GM12872 (cell line): Measurements from ENCODE around the gene NT5C.

Experiments used
- TF ChIP-seq, protein P1 (sequence below): IDR thresholded peaks from 3 replicates; pipeline ENCODE4 v1.5.1; 2011; ENCODE audit warnings: low read depth, mild to moderate bottlenecking, low read length, moderate library complexity; ENCODE audit not compliant: insufficient read depth

NT5C gene

DNA sequence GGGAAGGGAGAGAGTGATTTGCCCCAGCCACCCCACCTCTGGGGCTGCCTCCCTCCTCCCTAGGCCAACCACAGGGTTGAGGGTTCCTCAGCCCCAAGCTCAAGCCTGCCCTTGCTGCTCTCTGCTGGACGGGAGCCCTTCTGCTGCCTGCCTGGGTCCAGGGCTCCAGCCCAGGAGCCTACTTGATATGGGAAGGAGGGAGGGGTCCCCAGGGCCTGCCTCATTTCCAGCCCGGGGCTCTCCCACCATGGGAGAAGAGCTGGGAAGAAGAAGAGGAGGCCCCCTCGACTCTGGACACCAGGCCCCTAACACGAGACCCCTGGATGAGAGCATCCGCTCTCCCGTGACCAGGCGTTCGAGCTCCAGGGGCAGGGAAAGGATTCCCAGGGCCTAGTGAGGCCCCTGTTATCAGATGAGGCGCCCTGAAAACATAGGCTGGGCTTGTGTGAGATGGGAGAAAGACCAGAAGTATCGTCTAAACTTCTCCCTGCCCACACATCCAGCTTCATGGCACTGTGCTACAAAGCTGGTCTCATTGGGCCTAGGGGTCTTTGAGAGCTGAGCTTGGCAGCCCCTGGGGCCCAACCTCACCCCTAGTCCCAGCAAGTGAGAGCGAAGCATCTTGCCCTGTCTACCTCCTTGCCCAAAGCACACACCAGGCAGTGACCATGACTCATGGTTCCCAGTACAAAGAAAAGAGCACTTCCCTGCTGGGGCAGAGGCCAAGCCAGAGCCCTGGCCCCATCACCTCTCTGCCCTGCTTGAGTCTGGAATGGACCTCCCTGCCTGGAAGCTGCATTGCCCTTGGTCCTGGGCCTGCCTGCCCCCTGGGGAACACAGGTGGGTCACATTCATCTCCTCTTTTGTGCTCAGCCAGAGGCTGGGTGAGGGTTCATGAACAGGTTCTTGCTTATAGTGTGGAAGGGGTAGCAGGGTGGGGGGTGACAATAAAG lies 42.8 kb downstream of the NT5C start:
- TF ChIP-seq, protein P1, sequence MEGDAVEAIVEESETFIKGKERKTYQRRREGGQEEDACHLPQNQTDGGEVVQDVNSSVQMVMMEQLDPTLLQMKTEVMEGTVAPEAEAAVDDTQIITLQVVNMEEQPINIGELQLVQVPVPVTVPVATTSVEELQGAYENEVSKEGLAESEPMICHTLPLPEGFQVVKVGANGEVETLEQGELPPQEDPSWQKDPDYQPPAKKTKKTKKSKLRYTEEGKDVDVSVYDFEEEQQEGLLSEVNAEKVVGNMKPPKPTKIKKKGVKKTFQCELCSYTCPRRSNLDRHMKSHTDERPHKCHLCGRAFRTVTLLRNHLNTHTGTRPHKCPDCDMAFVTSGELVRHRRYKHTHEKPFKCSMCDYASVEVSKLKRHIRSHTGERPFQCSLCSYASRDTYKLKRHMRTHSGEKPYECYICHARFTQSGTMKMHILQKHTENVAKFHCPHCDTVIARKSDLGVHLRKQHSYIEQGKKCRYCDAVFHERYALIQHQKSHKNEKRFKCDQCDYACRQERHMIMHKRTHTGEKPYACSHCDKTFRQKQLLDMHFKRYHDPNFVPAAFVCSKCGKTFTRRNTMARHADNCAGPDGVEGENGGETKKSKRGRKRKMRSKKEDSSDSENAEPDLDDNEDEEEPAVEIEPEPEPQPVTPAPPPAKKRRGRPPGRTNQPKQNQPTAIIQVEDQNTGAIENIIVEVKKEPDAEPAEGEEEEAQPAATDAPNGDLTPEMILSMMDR: no peak

DNA sequence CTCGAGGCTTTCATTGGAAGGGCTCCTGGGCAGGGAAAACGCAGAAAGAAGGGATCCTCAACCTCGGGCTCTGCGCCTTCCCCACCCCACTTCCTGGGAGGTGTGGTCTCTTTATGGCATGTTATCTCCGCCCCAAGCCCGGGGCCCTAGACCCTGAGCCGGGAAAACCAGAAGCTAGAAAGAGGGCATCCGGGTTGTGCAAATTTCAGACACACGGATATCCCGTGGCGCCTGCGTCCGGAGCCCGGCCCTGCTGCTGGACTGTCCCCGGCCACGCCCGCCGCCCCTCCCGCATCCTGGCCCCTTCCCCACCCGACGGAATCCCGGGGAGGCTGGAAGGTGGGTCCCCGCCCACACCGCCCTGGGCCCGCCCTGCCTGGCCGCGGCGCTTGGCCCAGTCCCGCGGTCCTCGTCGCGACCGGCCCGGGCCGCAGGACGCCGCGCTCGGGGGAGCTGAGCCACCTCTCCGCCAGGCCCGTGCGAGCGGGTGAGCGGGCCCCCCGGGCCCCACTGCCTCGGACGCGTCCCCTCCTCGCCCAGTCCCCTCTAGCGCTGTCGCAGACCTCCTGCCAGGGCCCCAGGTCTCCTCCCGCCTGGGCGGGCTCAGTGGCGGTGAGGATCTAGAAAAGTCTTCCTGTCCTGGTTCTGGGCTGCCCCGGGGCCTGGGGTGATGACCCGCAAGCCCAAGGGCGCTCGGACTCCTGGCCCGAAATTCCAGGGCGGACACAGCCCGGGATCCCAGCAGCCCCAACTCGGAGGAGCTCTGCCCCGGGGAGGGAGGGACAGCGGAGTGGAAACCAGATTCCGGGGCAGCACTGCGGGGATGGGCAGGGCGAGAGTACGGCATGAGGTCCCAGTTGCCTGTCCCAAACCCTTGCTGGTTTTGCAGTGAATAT lies 43.7 kb downstream of the NT5C start, which contains the start of gene SLC16A5:
Gene SLC16A5 (plus strand): TSS at position 397 of the 896 bp plus-strand sequence. CDS start 5,683 bp downstream, outside the sequence.
- TF ChIP-seq, protein P1: no peak

DNA sequence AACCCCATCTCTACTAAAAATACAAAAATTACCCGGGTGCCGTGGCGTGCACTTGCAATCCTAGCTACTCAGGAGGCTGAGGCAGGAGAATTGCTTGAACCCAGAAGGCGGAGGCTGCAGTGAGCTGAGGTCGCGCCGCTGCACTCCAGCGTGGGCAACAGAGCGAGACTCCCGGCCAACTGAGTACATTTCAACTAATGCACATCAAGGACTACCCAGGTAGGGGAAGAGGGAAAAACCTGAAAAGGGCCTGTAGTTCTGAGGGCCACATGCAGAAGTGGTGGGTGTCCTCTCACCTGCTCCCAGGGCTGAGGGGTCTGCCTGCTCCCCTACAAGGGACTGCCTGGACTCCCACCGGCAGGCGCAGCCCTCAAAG lies 44.4 kb downstream of the NT5C start:
- TF ChIP-seq, protein P1: no peak

DNA sequence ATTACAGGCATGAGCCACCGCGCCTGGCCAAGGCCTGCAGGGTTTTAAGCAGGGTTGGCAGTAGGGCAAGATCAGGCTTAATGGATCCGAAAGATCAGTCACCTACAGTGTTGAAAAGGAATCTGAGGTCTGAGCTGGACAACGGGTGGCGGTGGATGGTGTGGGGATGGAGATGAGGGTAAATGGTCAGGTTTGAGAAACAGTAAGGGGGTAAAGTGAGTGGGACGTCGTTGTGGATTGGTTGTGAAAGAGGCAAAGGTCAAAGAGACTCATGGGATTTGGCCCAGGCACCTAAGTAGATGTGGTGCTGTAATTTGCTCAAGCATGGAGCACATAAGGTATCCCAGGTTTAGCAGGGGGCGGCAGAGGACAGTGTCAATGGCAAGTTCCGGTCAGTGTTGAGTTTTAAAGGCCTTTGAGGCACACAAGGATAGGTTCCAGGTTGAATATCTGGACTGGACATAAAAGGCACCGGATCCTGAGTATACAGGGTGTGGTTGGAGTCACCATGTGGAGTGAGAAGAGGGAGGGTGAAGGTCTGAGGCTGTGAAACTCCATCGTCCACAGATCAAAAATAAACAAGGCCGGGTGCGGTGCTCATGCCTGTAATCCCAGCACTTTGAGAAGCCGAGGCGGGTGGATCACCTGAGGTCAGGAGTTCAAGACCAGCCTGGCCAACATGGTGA lies 44.9 kb downstream of the NT5C start:
- TF ChIP-seq, protein P1: no peak

DNA sequence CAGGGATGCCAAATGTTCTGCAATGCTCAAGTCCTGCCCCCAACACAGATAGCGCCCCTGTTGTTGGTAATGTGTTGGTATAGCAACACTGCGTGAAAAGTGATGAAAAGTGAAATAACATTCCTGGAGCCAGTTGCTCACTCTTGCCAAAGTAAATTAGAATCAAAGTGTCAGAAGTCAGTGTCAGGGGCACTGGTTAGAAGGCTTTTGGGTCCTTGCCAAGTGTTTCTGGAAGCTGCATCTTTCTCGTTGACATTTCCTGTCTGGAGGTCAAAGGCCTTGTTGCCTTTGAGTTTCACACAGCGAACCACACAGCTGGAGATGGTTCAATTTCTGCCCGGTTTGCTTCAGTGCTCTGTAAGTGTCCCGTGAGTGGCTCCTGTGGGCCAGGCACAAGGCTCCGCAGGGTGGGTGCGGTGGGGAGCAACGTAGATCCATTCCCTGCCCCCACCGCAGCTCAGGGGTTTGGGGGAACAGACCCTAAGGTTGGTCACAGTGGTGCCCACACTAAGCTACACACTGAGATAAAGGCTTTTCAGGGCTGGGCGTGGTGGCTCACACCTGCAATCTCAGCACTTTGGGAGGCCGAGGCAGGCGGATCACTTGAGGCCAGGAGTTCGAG lies 47.4 kb downstream of the NT5C start:
- TF ChIP-seq, protein P1: no peak

DNA sequence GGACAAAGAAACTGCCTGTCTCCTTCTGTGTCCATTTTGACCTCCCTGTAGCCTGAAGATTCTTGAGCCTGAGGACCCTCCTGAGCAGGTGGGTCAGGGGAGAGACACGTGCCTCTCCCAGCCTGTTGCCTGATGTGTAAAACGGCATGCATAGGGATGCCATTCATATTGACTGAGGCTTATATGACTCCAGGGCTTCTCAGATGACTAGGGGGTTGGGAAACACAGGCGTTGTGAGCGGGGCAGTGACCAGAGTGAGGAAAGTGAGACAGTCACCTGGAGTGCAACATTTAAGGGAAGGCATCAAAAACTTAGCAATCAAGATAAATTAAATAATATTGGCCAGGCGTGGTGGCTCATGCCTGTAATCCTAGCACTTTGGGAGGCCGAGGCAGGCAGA lies 48.9 kb downstream of the NT5C start:
- TF ChIP-seq, protein P1: no peak
